ENCODE measurements around the gene NPLOC4.
"Not testable (repeated sequence)": the region's sequence is repeated elsewhere in the genome, so short reads cannot be mapped to it uniquely, and the experiment has no call there.

Gene NPLOC4

DNA sequence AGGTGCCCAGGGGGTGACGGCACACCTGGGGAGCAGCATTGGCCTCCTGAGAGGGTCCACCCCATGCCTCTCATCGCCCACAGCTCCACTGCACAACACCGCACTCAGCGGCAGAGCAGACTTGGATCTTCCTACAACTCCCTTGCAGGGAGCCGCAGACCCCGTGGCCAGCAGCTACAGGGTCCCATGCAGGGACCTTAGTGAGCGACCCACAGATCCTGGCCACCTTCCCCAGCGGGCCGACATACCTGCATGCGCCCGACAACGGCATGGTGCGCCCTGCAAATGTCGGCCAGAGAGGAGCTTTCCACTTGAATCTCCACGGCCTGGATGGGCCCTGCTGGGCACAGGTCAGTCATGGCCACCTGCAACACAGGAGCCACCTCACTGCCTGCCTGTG is 93.2 kb downstream of the NPLOC4 start:
- no peak for DNase-seq

GRCh38 chr17:81543339-81543675 is 93.6 kb downstream of the NPLOC4 start:
- no peak for DNase-seq

DNA sequence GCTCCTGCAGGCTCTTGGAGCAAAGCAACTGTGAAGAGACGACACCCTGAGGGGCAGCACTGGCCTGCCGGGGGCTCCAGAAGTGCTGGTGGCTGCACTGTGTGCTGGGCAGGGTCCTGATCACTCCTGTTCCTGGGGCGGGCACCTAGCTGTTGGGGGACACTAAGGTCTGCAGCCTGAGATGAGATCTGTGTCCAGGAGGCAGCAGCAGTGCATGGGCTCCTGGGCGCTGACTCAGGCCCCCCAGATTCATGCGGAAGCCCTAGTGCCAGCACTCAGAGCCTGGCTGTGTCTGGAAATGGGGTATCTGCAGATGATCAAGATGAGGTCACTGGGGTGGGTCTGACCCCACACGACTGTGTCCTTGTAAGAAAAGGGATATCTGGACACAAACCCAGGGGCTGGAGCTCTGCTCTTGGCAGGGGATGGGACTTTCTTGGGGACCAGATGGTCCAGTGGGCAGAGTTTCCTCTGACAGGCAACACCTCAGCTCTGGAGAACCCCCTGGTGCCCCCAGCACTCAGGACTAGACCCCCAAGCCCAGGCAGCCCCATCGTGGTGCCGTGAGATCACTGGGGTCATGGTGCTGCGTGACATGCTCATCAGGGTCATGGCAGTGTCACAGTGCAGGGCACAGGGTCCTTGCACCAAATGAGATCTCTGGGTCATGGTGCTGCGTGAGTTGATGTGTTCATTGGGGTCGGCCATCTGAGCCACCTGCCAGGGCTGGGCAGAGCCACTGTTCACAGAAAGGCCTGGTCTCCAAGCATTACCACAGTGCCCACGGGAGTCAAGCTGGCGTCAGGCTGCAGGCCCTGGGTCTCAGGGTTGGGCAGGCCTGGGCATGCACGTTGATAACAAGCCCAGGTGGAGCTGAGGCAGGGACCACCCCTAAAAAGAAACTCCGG is 94.2 kb downstream of the NPLOC4 start:
- DNase-seq: no peak

DNA sequence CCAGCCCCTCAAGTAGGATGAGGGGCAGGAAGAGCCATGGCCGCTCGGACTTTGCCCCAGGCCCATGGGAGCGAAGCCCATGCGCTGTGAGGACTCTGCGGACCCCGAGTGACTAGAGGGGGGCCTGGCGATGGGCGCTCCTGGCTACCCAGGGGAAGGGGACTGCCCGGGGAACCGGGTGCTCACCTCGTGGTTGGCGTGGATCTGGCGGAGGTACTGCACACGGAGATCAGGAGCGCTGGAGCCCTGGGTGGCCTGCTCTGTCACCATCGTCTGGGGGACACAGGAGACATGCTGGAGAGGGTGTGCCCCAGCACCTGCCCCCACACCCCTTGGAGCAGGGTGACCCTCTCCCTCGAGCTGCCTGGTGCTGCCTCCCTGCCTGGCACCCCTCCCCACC is 95.8 kb downstream of the NPLOC4 start:
- DNase-seq: no peak

DNA sequence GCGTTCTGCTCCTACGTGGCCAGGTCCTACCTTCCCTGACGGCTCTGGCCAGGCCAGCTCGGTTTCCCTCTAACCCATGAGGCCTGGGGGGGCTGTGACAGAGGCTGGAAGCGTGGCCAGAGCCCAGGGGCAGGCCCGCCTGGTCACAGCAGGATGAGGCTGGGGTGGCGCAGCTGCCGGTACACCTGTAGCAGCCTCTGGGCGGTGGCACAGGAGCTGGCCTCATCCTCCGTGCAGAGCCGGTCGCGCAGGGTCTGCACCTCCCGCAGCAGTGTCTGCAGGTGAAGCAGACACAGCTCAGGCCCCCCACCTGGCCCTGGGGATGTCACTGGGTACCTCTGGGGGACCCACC is 96.3 kb downstream of the NPLOC4 start:
- DNase-seq: no peak

- no peak for DNase-seq
Observed at GRCh38 chr17:81539961-81540675, 96.8 kb downstream of the NPLOC4 start.

DNA sequence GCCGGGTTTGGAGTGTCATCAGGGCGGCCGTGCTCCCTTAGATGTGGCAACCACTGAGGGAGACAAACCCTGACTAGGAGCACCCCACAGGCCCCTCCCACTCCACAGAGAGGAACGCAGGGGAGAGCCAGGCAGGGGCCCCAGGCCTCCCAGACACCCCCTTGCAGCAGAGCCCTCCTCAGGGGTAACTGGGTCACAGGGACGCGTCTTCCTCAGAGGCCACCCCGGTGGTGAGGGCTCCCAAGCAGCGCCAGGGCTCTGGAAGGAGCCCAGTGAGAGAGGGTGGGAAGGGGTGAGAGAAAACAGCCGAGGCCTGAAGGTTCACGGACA is 97.4 kb downstream of the NPLOC4 start:
- no peak for DNase-seq

DNA sequence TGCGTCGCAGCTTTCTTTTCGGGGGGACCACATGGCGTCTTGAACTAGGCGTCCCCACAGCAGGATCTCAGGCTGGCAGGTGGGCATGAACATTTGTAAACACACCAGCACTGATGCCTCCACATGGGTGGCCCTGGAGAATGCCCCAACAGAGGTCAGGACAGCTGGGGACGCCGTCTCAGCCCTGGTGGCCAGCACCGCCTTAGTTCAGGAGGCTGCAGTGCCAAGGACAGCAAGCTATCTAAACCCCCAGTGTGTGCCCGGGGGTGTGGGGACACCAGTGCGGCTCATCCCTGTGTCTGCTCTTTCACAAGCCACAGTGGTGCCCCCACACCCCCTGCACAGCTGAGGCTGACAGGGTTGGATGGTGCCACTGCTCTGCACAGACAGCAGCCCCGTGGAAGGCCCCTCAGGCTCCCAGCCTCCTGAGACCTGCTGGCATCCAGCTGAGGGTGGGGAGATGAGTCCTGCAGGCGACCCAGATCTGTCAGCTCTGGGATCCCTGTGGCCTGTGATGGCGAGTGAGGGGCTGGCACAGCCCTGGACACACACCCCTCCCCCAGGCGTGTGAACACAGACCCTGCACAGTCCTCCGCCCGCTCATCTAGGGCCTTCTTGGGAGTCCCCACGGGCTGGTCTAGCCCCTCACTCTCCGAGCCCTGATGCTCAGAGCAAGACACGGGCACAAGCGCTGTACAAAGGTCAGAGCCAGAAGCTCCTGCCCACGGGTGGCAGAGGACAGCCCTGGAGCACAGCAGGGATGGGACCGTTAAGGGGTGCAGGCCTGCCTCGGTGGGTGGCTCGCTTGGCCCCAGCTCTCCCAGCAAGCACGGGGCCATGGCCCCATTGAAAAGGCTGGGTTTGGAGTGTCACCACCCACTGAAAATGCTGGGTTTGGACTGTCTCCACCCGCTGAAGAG is 98.0 kb downstream of the NPLOC4 start:
- DNase-seq: no peak

DNA sequence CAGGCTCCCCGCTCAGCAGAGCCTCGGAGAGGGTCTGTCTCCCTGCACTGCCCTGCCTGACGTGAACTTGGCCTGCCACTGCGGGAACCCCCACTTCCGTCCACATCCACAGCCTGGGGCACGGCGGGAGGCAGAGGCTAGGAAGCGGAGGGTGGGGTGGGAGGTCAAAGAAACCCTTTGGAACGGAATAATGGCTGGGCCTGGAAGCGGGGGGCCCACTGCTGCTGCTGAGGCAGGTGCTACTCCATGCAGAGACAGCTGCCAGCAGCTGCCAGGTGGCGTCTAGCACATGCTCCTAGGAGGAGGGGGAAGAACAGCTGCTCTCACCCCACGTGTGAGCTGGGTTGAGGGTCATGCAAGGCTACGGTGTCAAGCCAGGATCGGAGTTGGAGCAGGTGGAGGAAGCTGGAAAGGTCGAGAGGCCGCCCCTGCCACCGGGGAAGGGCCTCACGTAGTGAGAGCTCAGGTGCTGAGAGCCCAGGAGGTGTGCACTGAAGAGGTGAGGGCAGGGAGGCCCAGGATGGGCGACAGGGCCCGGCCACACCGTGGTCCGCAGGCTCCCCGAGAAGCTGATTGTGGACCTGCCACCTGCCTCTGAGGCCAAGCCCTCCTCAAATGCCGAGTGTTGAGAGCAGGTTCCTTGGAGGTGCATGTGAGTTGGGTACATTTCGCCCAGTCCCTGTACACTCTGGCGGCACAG is 98.9 kb downstream of the NPLOC4 start:
- DNase-seq: no peak

DNA sequence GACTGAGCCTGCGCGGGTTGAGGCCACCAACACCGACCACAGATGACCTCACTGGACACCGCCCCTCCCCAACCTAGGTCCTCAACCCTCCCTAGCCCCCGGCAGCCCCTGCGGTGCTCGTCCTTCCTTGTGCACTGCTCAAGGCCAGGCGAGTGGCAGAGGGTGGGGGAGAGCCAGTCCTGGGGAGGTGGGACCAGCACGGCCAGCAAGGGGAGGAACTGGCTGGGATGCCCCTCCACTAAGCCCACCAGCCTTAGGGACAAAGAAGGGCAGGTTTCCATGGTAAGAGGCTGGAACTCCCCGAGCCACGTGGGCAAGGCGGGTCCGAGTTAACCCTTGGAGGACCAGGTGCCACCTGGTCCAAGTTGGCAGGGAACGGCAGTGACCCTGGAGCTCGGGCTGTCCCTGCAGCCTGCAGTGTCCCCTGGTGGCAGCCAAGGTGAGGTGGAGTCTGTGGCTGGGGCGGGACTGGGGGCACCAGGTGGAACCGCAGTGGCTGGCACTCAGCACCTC is 99.5 kb downstream of the NPLOC4 start:
- no peak for DNase-seq

GRCh38 chr17:81536299-81537290 is 100.3 kb downstream of the NPLOC4 start:
- DNase-seq: no peak

DNA sequence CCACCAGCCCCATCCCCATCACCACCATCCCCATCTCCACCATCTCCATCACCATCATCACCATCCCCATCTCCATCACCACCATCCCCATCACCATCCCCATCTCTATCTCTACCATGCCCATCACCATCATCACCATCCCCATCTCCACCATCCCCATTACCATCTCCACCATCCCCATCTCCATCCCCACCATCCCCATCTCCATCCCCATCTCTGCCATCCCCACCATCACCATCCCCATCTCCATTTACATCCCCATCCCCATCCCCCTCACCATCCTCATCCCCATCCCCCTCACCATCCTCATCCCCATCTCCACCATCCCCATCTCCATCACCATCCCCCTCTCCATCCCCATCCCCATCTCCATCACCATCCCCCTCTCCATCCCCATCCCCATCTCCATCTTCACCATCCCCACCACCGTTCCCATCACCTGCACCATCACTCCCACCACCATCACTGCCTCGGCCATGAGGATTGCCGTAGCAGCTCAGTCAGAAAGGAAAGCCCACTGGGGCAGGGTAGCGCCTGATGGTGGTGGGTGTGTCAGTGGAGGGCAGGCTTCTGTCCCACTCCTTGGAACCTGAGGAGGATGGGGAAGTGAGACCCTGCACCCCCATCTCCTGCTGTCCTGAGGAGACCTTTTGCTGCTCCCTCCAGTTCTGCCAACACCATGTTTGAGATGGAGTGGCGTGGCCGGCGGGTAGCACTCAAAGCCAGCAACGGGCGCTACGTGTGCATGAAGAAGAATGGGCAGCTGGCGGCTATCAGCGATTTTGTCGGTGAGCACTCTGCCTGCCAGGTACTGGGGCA is 101.2 kb downstream of the NPLOC4 start:
- no peak for DNase-seq

DNA sequence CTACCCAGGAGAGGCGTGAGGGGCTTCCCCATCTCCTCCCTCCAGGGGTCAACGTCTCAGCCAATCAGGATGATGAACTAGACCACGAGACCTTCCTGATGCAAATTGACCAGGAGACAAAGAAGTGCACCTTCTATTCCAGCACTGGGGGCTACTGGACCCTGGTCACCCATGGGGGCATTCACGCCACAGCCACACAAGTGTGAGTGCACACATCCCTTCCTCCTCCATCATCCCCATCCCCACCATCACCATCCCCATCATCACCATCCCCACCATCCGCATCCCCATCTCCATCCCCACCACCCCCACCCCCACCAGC is 101.9 kb downstream of the NPLOC4 start:
- DNase-seq: no peak

- no peak for DNase-seq
Observed at GRCh38 chr17:81534157-81535006, 102.5 kb downstream of the NPLOC4 start.

- DNase-seq: no peak
Observed at GRCh38 chr17:81533339-81534141, 103.4 kb downstream of the NPLOC4 start.

DNA sequence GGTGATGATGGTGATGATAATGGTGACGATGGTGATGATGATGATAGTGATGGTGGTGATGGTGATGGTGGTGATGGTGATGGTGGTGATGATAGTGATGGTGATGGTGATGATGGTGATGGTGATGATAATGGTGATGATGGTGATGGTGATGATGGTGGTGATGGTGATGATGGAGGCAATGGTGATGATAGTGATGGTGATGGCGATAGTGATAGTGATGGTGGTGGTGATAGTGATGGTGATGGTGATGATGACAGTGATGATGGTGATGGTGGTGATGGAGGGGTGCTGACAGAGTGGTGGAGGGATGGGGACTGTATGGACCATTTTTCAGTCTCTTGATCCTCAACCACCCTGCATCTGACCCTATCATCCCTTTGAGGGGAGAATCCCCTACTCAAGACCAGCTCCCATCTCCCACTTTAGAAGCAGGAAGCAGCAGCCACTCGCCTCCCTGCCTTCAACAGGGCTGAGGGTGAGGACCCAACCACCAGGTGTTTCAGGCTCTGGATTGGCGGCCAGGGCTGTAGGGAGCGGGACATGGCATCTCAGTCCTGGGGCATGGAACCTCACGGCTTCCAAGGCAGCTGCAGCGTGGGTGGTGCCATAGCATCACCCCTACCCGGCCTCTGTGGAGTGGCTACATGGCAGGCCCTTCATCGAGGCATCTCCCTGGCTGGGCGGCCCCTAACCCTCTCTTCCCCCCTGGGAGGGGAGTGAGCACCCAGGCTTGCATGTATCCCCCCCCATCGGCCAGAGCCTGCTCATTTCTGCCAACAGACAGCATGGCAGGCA is 104.2 kb downstream of the NPLOC4 start:
- DNase-seq: no peak

DNA sequence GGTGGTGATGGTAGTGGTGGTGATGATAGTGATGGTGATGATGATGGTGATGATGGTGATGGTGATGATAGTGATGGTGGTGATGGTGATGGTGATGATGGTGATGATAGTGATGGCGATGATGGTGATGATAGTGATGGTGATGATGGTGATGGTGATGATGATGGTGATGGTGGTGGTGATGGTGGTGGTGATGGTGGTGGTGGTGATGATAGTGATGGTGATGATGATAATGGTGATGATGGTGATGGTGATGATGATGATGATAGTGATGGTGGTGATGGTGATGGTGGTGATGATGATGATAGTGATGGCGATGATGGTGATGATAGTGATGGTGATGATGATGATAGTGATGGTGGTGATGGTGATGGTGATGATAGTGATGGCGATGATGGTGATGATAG is 104.9 kb downstream of the NPLOC4 start:
- DNase-seq: not testable (repeated sequence)

- DNase-seq: not testable (repeated sequence)
Observed at GRCh38 chr17:81531013-81531412, 105.9 kb downstream of the NPLOC4 start.
